ENCODE results near the gene NFU1. TPM values are rescaled to one million over a fixed set of nuclear protein-coding genes. Genes with fewer than 3 reads are reported as not detected.

The NFU1 gene
- total and polyA plus RNA-seq, 9 of the 15 experiments (the other 6 are each of a cell fraction or from before 2014, with no cell fraction given): 33.3 to 61.8 (median 53.7) TPM

GRCh38 chr2:69385443-69386151 is 51.6 kb downstream of the NFU1 start:
- BruUV-seq (replicated peaks): no TSS peak
- Histone ChIP-seq H2AFZ (ENCODE audit: low read depth, low read length) (no peak overlapping the region), H4K20me1 (replicated peaks; ENCODE audit: control insufficient read depth, insufficient read depth, low read length) (0 out of 2 replicates have a peak, but pooled peaks cover 1% of the 10 kb centered on the region), H3K9me1 (ENCODE audit: control insufficient read depth, insufficient read depth, low read length) (no peaks in the 10 kb centered on the region), H3K9ac (ENCODE audit: insufficient read depth in 1 of 2, low read depth in 2 of 2, low read length in 2 of 2) (peak overlapping the region in 1 of 2 experiments; percentile 97; a peak in 2 of 4 replicates), H3K4me2 (ENCODE audit: insufficient read depth, low read length) (peak overlapping the region; percentile 98), H3K79me2 (ENCODE audit: control insufficient read depth, insufficient read depth, low read length) (peaks cover 75% of the 10 kb centered on the region), H3K9me3 (replicated peaks; ENCODE audit: control insufficient read depth, insufficient read depth, low read depth, low read length) (no peaks in the 10 kb centered on the region), H3K36me3 (ENCODE audit: control insufficient read depth, insufficient read depth, low read length) (peaks cover 5% of the 10 kb centered on the region; the same call in 2 of the 3 replicates), H3K27me3 (ENCODE audit: control insufficient read depth in 2 of 2, insufficient read depth in 2 of 2, low read length in 2 of 2) (no peaks in the 10 kb centered on the region), H3K4me1 (replicated peaks in 1 of 2; ENCODE audit: control insufficient read depth in 2 of 2, insufficient read depth in 2 of 2, low read length in 2 of 2) (peaks cover 19 to 31% of the 10 kb centered on the region in 2 experiments; a peak in 4 of 5 replicates), H3K4me3 (peak overlapping the region; percentile 94), H3K27ac (ENCODE audit: extremely low read depth, low read depth, low read length) (peak overlapping the region; percentile 81; the same call in 2 of the 3 replicates)
- WGBS (ENCODE audit: insufficient coverage, low coverage, missing lambda C conversion rate): 6% methylated on average over 8 of the region's 8 CpGs
- intact Hi-C loops (cut with micrococcal nuclease): loop anchor here (2.0 kb wide), 1 partner anchor 51 kb away; the partner anchor contains the start of gene NFU1
- ChIA-PET CTCF (ENCODE audit: low intra/inter-chr PET ratio) (interaction anchor here (0.6 kb wide), 1 partner anchor 445 kb away, joined by 3 read pairs; no protein-coding TSS in a partner anchor), POLR2A (interaction anchor here (0.7 to 3.3 kb wide), 10 partner anchors 8 to 738 kb away, joined by 3 to 17 read pairs (median 3); partner anchors contain the start of gene NFU1)
- DNase-seq (ENCODE audit: extremely low read depth in 1 of 4, low spot score in 3 of 4): peak in 3 of 4 experiments; percentile 9 to 61 (median 22)
- ATAC-seq: peak; percentile 25
- in situ Hi-C loops (cut with MboI): no loop called here
- peak; percentile 59 for FAIRE-seq
- TF ChIP-seq ZNF133 (CRISPR knock-in tag; IDR thresholded peaks at IDR 0.05): no peak
- no peak for TF ChIP-seq ZNF589 (CRISPR knock-in tag; IDR thresholded peaks at IDR 0.05; ENCODE audit: low read depth)
- TF ChIP-seq, protein P1, sequence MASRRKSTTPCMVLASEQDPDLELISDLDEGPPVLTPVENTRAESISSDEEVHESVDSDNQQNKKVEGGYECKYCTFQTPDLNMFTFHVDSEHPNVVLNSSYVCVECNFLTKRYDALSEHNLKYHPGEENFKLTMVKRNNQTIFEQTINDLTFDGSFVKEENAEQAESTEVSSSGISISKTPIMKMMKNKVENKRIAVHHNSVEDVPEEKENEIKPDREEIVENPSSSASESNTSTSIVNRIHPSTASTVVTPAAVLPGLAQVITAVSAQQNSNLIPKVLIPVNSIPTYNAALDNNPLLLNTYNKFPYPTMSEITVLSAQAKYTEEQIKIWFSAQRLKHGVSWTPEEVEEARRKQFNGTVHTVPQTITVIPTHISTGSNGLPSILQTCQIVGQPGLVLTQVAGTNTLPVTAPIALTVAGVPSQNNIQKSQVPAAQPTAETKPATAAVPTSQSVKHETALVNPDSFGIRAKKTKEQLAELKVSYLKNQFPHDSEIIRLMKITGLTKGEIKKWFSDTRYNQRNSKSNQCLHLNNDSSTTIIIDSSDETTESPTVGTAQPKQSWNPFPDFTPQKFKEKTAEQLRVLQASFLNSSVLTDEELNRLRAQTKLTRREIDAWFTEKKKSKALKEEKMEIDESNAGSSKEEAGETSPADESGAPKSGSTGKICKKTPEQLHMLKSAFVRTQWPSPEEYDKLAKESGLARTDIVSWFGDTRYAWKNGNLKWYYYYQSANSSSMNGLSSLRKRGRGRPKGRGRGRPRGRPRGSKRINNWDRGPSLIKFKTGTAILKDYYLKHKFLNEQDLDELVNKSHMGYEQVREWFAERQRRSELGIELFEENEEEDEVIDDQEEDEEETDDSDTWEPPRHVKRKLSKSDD (conservative IDR thresholded peaks at IDR 0.05; ENCODE audit: low read length): no peak
- TF ChIP-seq, protein P2, sequence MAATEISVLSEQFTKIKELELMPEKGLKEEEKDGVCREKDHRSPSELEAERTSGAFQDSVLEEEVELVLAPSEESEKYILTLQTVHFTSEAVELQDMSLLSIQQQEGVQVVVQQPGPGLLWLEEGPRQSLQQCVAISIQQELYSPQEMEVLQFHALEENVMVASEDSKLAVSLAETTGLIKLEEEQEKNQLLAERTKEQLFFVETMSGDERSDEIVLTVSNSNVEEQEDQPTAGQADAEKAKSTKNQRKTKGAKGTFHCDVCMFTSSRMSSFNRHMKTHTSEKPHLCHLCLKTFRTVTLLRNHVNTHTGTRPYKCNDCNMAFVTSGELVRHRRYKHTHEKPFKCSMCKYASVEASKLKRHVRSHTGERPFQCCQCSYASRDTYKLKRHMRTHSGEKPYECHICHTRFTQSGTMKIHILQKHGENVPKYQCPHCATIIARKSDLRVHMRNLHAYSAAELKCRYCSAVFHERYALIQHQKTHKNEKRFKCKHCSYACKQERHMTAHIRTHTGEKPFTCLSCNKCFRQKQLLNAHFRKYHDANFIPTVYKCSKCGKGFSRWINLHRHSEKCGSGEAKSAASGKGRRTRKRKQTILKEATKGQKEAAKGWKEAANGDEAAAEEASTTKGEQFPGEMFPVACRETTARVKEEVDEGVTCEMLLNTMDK (IDR thresholded peaks at IDR 0.05; ENCODE audit: borderline replicate concordance, insufficient read depth, low read depth, low read length, poor library complexity, severe bottlenecking): no peak
- TF ChIP-seq TAF9B (IDR thresholded peaks at IDR 0.05; ENCODE audit: partially characterized antibody): no peak
- TF ChIP-seq SMARCE1 (IDR thresholded peaks at IDR 0.05): peak; percentile 54; the same call in 1 of the 2 replicates
- TF ChIP-seq POU5F1 (IDR thresholded peaks at IDR 0.05; ENCODE audit: borderline replicate concordance, low read depth, low read length, partially characterized antibody): no peak
- TF ChIP-seq, protein P3, sequence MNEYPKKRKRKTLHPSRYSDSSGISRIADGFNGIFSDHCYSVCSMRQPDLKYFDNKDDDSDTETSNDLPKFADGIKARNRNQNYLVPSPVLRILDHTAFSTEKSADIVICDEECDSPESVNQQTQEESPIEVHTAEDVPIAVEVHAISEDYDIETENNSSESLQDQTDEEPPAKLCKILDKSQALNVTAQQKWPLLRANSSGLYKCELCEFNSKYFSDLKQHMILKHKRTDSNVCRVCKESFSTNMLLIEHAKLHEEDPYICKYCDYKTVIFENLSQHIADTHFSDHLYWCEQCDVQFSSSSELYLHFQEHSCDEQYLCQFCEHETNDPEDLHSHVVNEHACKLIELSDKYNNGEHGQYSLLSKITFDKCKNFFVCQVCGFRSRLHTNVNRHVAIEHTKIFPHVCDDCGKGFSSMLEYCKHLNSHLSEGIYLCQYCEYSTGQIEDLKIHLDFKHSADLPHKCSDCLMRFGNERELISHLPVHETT (CRISPR knock-in tag; conservative IDR thresholded peaks at IDR 0.05 in 1 of 2, IDR thresholded peaks at IDR 0.05 in 1 of 2): no peak
- TF ChIP-seq CEBPG (CRISPR knock-in tag; IDR thresholded peaks at IDR 0.05): peak; percentile 95
- TF ChIP-seq CEBPG (tag; conservative IDR thresholded peaks at IDR 0.05 in 1 of 2, IDR thresholded peaks at IDR 0.05 in 1 of 2): peak; percentile 95 to 98
- TF ChIP-seq ERF (CRISPR knock-in tag; IDR thresholded peaks at IDR 0.05): no peak
- TF ChIP-seq LCOR (CRISPR knock-in tag; IDR thresholded peaks at IDR 0.05): 0 out of 2 replicates have a peak, but pooled peaks have one; percentile 41

Measured in K562 (cell line).